Stimulated activated CD4-positive, alpha-beta T cell treated with anti-CD3 and anti-CD28 coated beads, Interleukin-4, amount 100 ng/mL, for 24 hours (primary cell): ENCODE data around the gene GPD2.

ENCODE experiments used
- DNase-seq: peaks from one replicate; pipeline ENCODE4 v3.0.0-alpha.2; 2020

GPD2 gene

GRCh38 chr2:156536534-156536933 is 100.4 kb downstream of the GPD2 start:
- no peak for DNase-seq

GRCh38 chr2:156537141-156537540 is 101.0 kb downstream of the GPD2 start:
- no peak for DNase-seq

GRCh38 chr2:156538083-156538504 is 101.9 kb downstream of the GPD2 start:
- DNase-seq: no peak

GRCh38 chr2:156539086-156539860 is 103.1 kb downstream of the GPD2 start:
- no peak for DNase-seq

- no peak for DNase-seq
Measured at GRCh38 chr2:156540706-156541105, 104.5 kb downstream of the GPD2 start.

- DNase-seq: no peak
Measured at GRCh38 chr2:156541229-156541628, 105.0 kb downstream of the GPD2 start.

GRCh38 chr2:156541706-156542105 is 105.5 kb downstream of the GPD2 start:
- DNase-seq: no peak

GRCh38 chr2:156548413-156548812 is 112.2 kb downstream of the GPD2 start:
- no peak for DNase-seq

- no peak for DNase-seq
Measured at GRCh38 chr2:156553714-156554442, 117.7 kb downstream of the GPD2 start.

GRCh38 chr2:156561326-156561725 is 125.1 kb downstream of the GPD2 start:
- DNase-seq: no peak

- DNase-seq: no peak
Measured at GRCh38 chr2:156562124-156562523, 125.9 kb downstream of the GPD2 start.

GRCh38 chr2:156563994-156564753 is 128.0 kb downstream of the GPD2 start:
- no peak for DNase-seq

GRCh38 chr2:156565066-156565710 is 129.0 kb downstream of the GPD2 start:
- no peak for DNase-seq

- no peak for DNase-seq
Measured at GRCh38 chr2:156573710-156574109, 137.5 kb downstream of the GPD2 start.

- DNase-seq: no peak
Measured at GRCh38 chr2:156574112-156574511, 137.9 kb downstream of the GPD2 start.

- no peak for DNase-seq
Measured at GRCh38 chr2:156576005-156576404, 139.8 kb downstream of the GPD2 start.

GRCh38 chr2:156580501-156580900 is 144.3 kb downstream of the GPD2 start:
- no peak for DNase-seq

- DNase-seq: no peak
Measured at GRCh38 chr2:156581280-156581679, 145.1 kb downstream of the GPD2 start.

GRCh38 chr2:156585457-156585856 is 149.3 kb downstream of the GPD2 start:
- DNase-seq: no peak

- no peak for DNase-seq
Measured at GRCh38 chr2:156586621-156587020, 150.4 kb downstream of the GPD2 start.

- DNase-seq: peak; percentile 23
Measured at GRCh38 chr2:156589381-156590079, 153.4 kb downstream of the GPD2 start.

GRCh38 chr2:156590085-156590739 is 154.0 kb downstream of the GPD2 start:
- DNase-seq: no peak
